HFFc6 (cell line): ENCODE results near the gene EMILIN2. TPM values are rescaled to one million over a fixed set of nuclear protein-coding genes. Genes with fewer than 3 reads are reported as not detected.

Experiments
- DNase-seq: peaks from one replicate; pipeline ENCODE4 v3.0.0-alpha.2; 2018
- H3K27ac Mint-ChIP-seq: 2 replicates; pipeline ENCODE4 v1.8.0; 2020; ENCODE audit warnings: mild to moderate bottlenecking, mixed read lengths
- H3K27me3 Mint-ChIP-seq: 2 replicates; pipeline ENCODE4 v1.8.0; 2021; ENCODE audit warnings: mild to moderate bottlenecking, moderate library complexity, mixed read lengths; ENCODE audit not compliant: insufficient read depth
- H3K36me3 Mint-ChIP-seq: 2 replicates; pipeline ENCODE4 v1.8.0; 2021; ENCODE audit warnings: low read depth, mixed read lengths
- H3K4me1 Mint-ChIP-seq: 2 replicates; pipeline ENCODE4 v1.8.0; 2020; ENCODE audit warnings: low read depth, mixed read lengths
- H3K4me3 Mint-ChIP-seq: 2 replicates; pipeline ENCODE4 v1.8.0; 2020; ENCODE audit warnings: mild to moderate bottlenecking, moderate library complexity, mixed read lengths
- H3K9me3 Mint-ChIP-seq: 2 replicates; pipeline ENCODE4 v1.8.0; 2020; ENCODE audit warnings: mild to moderate bottlenecking, mixed read lengths
- total RNA-seq, 6 experiments: library from RNA; stranded (reverse); fragmentation: NEBNext Ultra II Directional; extraction: Animal tissue kit (Norgen Biotek cat#: 25700); gene quantifications; 2 replicates in 1 of 6; 3 replicates in 5 of 6; pipeline ENCODE4 v1.2.3, GENCODE V29; 2021
- TF ChIP-seq, protein P1 (sequence below): fragments of 200-600 bp; sonication (generic); IDR thresholded peaks from 2 replicates; pipeline ENCODE4 v1.5.0; 2021; ENCODE audit warnings: antibody characterized with exemption, mild to moderate bottlenecking

EMILIN2 gene
- total RNA-seq, 6 experiments from 2014 or later = 5.9 to 10.6 (median 8.2) TPM

DNA sequence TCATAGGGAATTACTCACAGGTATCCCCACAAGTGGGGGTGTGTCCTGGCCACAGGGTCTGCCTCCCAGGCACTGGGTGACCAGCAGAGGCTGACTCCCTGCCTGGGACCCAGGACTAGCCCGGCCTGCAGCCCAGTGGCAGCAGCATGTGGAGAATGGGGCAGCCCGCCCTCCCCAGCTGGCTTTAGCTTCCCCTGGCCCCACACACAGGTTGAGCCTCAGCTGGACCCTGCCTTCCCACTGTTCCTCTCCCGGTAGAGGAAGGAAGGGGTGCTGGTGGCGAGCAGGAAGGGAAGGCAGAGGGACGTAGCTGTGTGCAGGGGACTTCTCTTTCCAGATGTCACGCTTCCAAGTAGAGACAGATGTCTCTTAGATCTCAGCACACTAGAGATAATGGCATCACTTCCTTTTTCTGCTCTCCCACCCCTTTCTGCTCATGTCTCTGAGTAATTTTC, 51.4 kb downstream of the EMILIN2 start:
- peak; percentile 40 for DNase-seq
- Mint-ChIP-seq H3K27me3 (peaks cover 4% of the 10 kb centered on the region), H3K27ac (peak overlapping the region; percentile 42; the same call in 1 of the 2 replicates), H3K4me1 (peaks cover 16% of the 10 kb centered on the region), H3K4me3 (no peak overlapping the region), H3K9me3 (no peaks in the 10 kb centered on the region; the same call in 1 of the 2 replicates), H3K36me3 (0 out of 2 replicates have a peak, but pooled peaks cover 4% of the 10 kb centered on the region)
- TF ChIP-seq, protein P1, sequence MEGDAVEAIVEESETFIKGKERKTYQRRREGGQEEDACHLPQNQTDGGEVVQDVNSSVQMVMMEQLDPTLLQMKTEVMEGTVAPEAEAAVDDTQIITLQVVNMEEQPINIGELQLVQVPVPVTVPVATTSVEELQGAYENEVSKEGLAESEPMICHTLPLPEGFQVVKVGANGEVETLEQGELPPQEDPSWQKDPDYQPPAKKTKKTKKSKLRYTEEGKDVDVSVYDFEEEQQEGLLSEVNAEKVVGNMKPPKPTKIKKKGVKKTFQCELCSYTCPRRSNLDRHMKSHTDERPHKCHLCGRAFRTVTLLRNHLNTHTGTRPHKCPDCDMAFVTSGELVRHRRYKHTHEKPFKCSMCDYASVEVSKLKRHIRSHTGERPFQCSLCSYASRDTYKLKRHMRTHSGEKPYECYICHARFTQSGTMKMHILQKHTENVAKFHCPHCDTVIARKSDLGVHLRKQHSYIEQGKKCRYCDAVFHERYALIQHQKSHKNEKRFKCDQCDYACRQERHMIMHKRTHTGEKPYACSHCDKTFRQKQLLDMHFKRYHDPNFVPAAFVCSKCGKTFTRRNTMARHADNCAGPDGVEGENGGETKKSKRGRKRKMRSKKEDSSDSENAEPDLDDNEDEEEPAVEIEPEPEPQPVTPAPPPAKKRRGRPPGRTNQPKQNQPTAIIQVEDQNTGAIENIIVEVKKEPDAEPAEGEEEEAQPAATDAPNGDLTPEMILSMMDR = no peak

DNA sequence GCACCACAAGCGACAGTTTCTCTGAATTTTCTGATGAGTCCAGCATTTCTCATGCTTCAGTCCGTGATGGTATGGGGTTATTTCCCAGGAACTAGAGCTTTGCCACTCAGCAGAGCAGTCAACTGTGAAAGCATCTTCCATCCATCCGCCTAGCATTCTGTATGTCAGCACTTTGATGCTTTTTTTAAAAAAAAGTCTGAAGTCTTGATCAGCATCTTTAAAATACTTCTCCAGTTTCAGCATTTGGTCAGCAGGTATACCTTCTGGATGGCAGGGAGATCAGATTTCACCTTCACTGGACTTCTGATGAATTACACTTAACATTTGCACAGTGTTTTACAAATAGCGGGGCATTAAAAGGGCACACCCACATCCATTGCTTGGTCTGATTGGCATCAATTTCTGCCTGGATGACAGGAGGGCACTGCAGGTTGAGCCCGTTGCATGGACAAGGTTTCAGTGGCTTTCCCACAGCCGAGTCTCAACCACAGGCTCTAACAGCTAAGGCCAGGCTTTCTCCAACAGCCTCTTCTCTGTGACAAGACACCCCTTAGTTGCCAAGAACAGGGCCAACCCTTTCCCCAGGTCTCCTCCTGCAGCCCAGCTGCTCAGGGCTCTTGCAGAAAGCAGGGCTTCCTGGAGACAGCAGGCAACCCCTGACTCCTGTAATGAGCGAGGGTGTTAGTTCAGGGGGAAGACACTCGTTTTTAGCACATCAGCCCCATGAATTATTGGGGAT, 54.0 kb downstream of the EMILIN2 start:
- DNase-seq = no peak
- TF ChIP-seq, protein P1 = no peak
- H3K36me3 Mint-ChIP-seq = no peaks in the 10 kb centered on the region
- H3K4me1 Mint-ChIP-seq = peaks cover 16% of the 10 kb centered on the region
- H3K27me3 Mint-ChIP-seq = peaks cover 4% of the 10 kb centered on the region; the same call in 1 of the 2 replicates
- H3K27ac Mint-ChIP-seq = no peak overlapping the region
- H3K9me3 Mint-ChIP-seq = no peaks in the 10 kb centered on the region
- H3K4me3 Mint-ChIP-seq = no peak overlapping the region

DNA sequence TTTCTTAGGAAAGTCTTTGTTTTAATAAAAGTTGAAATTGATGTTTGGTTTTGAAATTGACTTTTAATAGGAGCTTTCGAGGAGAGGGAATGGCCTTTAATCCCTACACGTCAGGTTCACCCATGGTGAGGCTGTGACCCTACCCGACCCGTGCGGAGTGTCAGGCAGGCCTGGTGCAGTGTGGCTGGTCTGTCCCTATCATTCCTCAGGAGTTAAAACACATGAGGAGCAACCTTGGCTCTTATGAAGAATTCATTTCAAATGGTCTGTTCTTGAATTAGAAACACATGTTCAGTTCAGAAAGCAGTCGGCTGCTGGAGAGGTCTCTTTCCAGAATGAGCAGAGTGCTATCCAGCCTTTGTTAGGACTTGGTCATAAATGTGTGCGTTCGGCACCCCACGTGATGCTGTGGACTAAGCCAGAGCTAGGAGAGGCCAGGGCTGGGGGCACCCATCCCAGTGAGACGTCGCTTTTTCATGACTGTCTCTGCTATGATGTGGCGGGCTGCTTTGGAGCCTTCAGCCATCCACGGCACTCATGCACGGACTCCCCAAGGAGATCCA, 54.7 kb downstream of the EMILIN2 start:
- no peaks in the 10 kb centered on the region for H3K36me3 Mint-ChIP-seq
- H3K9me3 Mint-ChIP-seq = no peaks in the 10 kb centered on the region
- no peak overlapping the region for H3K4me3 Mint-ChIP-seq
- DNase-seq = peak; percentile 34
- H3K4me1 Mint-ChIP-seq = peaks cover 16% of the 10 kb centered on the region
- H3K27me3 Mint-ChIP-seq = peaks cover 5% of the 10 kb centered on the region
- TF ChIP-seq, protein P1 = no peak
- H3K27ac Mint-ChIP-seq = no peak overlapping the region

DNA sequence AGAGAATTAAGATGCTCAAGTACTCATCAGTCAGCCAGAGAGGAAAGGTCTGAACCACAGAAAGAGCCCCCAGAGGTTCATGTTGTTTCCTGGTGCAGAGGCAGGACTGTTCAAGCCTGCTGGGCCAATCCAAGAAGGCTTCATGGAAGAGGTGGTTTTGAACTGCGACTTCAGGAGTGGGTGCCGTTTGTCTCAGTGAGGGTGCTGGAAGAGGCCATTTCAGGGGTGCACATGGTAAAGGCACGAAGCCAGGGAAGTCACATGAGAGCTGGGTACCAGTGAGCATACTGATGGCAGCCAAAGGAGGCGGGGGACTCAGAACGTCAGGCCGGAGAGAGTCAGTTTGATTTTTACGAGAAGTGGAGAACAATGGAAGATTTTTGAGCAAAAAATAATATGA, 55.5 kb downstream of the EMILIN2 start:
- DNase-seq = no peak
- TF ChIP-seq, protein P1 = no peak
- Mint-ChIP-seq H3K27ac (no peak overlapping the region), H3K4me3 (no peak overlapping the region), H3K9me3 (no peaks in the 10 kb centered on the region), H3K27me3 (peaks cover 8% of the 10 kb centered on the region), H3K4me1 (peaks cover 18% of the 10 kb centered on the region), H3K36me3 (no peaks in the 10 kb centered on the region)

DNA sequence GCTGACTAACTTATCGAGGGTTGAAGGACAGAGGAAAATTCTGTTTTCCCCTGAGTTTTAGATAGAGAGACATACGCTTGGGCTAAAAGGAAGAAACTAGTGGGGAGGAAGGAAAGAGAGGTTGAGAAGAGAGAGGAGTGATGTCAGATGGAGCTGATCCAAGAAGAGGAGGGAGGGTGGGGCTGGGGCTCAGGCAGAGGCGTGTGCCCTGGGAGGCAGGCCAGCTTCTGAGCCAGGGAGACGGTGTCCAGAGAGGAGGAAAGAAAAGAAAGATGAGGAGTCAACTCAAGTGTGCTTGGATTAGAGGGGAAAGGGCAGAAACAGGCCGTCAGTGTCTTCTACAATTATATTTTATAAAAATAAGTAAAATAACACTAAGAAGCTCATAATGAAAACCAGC, 56.2 kb downstream of the EMILIN2 start:
- Mint-ChIP-seq H3K4me3 (no peak overlapping the region), H3K27me3 (peaks cover 14% of the 10 kb centered on the region), H3K27ac (no peak overlapping the region), H3K4me1 (peaks cover 14% of the 10 kb centered on the region), H3K9me3 (no peaks in the 10 kb centered on the region), H3K36me3 (no peaks in the 10 kb centered on the region)
- TF ChIP-seq, protein P1 = no peak
- DNase-seq = peak; percentile 39
